Measurements from ENCODE around the gene GTF2IRD1. TPM values are rescaled to one million over a fixed set of nuclear protein-coding genes. Genes with fewer than 3 reads are reported as not detected.
"Not testable (repeated sequence)": the region's sequence is repeated elsewhere in the genome, so short reads cannot be mapped to it uniquely, and the experiment has no call there.

GTF2IRD1 gene
- total RNA-seq, 2 experiments from 2014 or later = 4.9 to 6.6 TPM

- intact Hi-C loops (cut with micrococcal nuclease) = loop anchor here (1.0 kb wide), 1 partner anchor 12 kb away; no protein-coding TSS in a partner anchor
- H3K27me3 Mint-ChIP-seq = peaks cover 3% of the 10 kb centered on the region
- no peaks in the 10 kb centered on the region for H3K36me3 Mint-ChIP-seq
- no peaks in the 10 kb centered on the region for H3K4me1 Mint-ChIP-seq (ENCODE audit: low read depth)
- no peaks in the 10 kb centered on the region for H3K9me3 Mint-ChIP-seq
- DNase-seq = no peak
- H3K4me3 Mint-ChIP-seq = no peak overlapping the region
- H3K27ac Mint-ChIP-seq = no peak overlapping the region
- CTCF ChIA-PET = no interaction called here
- POLR2A ChIA-PET = no interaction called here
These were observed 30.0 kb downstream of the GTF2IRD1 start for GRCh38 chr7:74483402-74484336.

DNA sequence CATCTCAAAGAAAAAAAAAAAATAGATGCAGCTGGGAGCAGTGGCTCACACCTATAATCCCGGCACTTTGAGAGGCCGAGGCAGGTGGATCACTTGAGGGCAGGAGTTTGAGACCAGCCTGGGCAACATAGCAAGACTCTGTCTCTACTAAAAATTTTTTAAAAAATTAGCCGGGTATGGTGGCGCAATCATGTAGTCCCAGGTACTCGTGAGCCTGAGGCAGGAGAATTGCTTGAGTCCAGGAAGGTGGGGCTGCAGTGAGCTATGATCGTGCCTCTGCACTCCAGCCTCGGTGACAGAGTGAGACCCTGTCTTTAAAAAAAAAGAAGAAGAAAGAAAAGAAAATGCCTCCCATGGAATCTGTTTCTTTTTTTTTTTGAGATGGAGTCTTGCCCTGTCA is 31.9 kb downstream of the GTF2IRD1 start:
- Mint-ChIP-seq H3K4me3 (no peak overlapping the region), H3K36me3 (no peaks in the 10 kb centered on the region), H3K4me1 (ENCODE audit: low read depth) (no peaks in the 10 kb centered on the region), H3K9me3 (no peaks in the 10 kb centered on the region), H3K27ac (no peak overlapping the region), H3K27me3 (peaks cover 3% of the 10 kb centered on the region)
- DNase-seq = no peak
- intact Hi-C loops (cut with micrococcal nuclease) = no loop called here
- POLR2A ChIA-PET = no interaction called here
- CTCF ChIA-PET = no interaction called here

DNA sequence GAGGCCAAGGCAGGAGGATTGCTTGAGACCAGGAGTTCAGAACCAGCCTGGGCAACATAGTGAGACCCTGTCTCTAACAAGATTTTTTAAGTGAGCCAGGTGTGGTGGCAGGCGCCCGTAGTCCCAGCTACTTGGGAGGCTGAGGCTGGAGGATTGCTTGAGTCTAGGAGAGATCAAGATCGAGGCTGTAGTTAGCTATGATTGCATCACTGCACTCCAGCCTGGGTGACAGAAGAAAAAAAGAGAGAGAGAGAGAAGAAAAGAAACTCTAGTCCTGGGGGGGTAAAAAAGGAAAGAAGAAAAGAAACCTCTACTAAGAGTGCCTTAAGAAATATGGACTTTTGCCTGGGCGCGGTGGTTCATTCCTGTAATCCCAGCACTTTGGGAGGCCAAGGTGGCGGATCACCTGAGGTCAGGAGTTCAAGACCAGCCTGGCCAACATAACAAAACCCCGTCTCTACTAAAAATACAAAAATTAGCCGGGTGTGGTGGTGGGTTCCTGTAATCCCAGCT is 34.9 kb downstream of the GTF2IRD1 start:
- POLR2A ChIA-PET, H3K27ac Mint-ChIP-seq: not testable (repeated sequence)

DNA sequence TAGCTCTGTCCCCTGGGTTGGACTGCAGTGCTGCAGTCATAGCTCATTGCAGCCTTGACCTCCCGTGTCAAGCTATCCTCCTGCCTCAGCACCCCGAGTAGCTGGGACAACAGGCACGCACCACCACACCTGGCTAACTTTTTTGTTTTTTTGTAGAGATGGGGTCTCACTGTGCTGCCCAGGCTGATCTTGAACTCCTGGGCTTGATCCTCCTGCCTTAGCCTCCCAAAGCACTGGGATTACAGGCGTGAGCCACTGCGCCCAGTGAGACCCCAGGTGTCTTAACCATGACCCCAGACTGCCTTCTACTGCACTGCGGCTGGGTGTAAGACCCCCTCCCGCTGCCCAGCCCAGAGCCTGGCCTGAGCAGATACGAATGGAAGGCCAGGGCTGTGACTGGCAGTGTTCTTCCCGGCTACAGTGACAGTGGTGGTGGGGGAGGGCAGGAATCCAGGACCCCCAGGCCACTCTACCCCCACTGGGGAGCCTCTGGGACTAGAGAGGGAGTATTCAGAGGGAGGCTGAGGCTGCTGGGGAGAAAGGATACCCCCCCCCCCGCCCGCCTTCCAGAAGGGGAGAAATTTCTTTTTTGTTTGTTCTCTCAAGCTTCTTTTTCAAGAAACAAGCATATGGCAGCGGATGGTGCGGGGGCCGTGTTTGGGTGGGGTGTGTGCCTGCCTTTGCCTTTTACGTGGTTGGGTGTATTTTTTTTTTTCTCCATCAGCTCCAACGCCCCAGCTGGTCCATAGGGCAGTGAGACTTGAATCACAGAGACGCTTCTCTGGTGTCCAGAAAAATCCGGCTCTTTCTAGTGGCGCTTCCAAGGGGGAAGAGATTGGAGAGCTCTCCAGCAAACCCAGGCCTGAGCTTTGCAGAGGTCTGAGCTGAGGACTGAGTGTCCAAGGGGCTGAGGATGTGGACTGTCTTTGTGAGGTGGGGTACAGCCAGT is 36.6 kb downstream of the GTF2IRD1 start:
- Mint-ChIP-seq H3K4me3 (no peak overlapping the region), H3K27me3 (no peaks in the 10 kb centered on the region), H3K4me1 (ENCODE audit: low read depth) (no peaks in the 10 kb centered on the region), H3K9me3 (peaks cover 2% of the 10 kb centered on the region), H3K27ac (no peak overlapping the region), H3K36me3 (no peaks in the 10 kb centered on the region)
- POLR2A ChIA-PET = no interaction called here
- DNase-seq = no peak
- intact Hi-C loops (cut with micrococcal nuclease) = no loop called here
- CTCF ChIA-PET = no interaction called here

More for the DNA sequence above, 34.9 kb downstream of the GTF2IRD1 start:
- H3K4me1 Mint-ChIP-seq (ENCODE audit: low read depth); intact Hi-C loops (cut with micrococcal nuclease); H3K27me3 Mint-ChIP-seq; CTCF ChIA-PET; H3K36me3 Mint-ChIP-seq; H3K4me3 Mint-ChIP-seq; H3K9me3 Mint-ChIP-seq; DNase-seq: not testable (repeated sequence)

DNA sequence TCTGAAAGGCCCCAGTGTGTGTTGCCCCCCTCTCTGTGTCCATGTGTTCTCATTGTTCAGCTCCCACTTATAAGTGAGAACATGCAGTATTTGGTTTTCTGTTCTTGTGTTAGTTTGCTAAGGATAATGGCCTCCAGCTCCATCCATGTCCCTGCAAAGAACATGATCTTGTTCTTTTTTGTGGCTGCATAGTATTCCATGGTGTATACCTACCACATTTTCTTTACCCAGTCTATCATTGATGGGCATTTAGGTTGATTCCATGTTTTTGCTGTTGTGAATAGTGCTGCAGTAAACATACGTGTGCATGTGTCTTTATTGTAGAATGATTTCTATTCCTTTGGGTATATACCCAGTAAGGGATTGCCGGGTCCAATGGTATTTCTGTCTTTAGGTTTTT is 37.8 kb downstream of the GTF2IRD1 start:
- POLR2A ChIA-PET, H3K27me3 Mint-ChIP-seq: not testable (repeated sequence)

GRCh38 chr7:74493295-74493694 is 39.6 kb downstream of the GTF2IRD1 start:
- intact Hi-C loops (cut with micrococcal nuclease) = no loop called here
- Mint-ChIP-seq H3K36me3 (no peaks in the 10 kb centered on the region), H3K4me1 (ENCODE audit: low read depth) (no peaks in the 10 kb centered on the region), H3K27me3 (no peaks in the 10 kb centered on the region), H3K27ac (no peak overlapping the region), H3K9me3 (peaks cover 2% of the 10 kb centered on the region), H3K4me3 (no peak overlapping the region)
- ChIA-PET POLR2A (no interaction called here), CTCF (no interaction called here)
- no peak for DNase-seq

More for the DNA sequence above, 37.8 kb downstream of the GTF2IRD1 start:
- H3K9me3 Mint-ChIP-seq; intact Hi-C loops (cut with micrococcal nuclease); DNase-seq; H3K36me3 Mint-ChIP-seq; H3K4me1 Mint-ChIP-seq (ENCODE audit: low read depth); CTCF ChIA-PET; H3K4me3 Mint-ChIP-seq; H3K27ac Mint-ChIP-seq: not testable (repeated sequence)

DNA sequence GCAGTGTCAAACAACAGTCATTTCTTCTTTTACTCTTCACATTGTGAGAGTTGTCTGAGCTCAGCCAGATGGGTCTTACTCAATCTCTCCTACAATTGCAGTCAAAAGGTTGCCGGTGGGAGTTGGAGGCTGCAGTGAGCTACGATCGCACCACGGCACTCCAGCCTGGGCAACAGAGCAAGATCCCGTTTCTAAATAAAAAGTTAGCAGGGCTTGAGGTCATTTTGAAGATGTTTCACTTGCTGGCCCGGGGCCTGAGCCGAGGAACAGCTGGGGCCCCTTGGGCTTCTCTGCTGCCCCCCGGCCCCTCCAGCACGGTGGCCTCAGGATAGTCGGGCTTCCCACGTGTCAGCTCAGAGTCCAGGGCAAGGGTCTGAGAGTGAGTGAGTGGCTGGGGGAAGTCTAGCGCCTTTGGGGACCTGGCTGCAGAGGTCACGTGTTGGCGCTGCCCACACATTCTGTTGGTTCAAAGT is 40.4 kb downstream of the GTF2IRD1 start:
- Mint-ChIP-seq H3K9me3 (peaks cover 2% of the 10 kb centered on the region), H3K4me3 (no peak overlapping the region), H3K4me1 (ENCODE audit: low read depth) (no peaks in the 10 kb centered on the region), H3K27me3 (no peaks in the 10 kb centered on the region), H3K36me3 (no peaks in the 10 kb centered on the region), H3K27ac (no peak overlapping the region)
- POLR2A ChIA-PET = interaction anchor here (0.6 kb wide), 1 partner anchor 216 kb away, joined by 3 read pairs; no protein-coding TSS in a partner anchor
- intact Hi-C loops (cut with micrococcal nuclease) = no loop called here
- no peak for DNase-seq
- CTCF ChIA-PET = no interaction called here

DNA sequence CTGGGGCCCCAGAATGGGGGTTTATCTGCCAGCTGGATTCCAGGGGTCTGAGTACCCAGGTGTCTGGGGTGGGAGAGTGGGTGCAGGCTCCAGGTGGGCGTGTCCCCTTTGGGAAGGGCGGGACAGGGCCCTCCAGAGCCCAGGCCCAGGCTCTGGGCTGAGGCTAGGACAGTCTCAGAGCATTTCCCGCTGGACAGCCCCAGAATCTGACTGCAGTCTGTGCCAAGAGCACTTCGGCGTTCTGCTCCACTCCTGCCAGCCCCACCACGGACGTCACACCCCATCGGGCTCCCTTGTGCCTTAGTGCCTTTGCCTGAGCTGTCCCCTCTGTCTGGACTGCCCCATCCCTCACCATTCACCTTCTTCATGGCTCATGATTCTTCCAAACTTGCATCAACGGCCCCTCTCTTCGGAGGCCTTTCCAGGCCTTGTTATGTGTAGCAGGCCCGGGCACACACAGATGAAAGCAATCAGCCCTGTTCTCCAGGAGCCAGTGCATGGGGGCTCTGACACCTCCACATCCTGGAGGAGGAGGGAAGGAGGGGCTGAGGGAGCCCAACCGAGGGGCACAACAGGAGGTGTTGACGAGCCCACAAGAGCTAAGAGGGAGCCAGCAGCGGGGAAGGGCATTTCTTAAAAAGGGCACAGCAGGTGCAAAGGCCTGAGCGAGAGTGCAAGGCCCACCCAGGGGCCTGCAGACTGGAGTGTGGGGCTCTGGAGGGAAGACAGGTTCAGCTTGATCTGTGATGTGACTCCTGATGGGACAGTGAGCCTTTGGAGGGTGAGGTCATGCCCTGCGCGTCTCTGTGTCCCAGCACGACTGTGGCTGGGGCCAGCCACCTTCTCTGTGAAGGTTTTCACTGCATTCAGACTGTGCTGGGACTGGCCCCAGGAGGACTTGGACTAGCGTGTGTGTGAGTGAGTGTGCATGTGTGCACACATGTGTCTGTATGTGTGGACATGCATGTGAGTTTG is 41.7 kb downstream of the GTF2IRD1 start:
- ChIA-PET CTCF (no interaction called here), POLR2A (no interaction called here)
- Mint-ChIP-seq H3K27me3 (no peaks in the 10 kb centered on the region), H3K27ac (no peak overlapping the region), H3K4me1 (ENCODE audit: low read depth) (no peaks in the 10 kb centered on the region), H3K4me3 (no peak overlapping the region), H3K36me3 (no peaks in the 10 kb centered on the region), H3K9me3 (peaks cover 2% of the 10 kb centered on the region)
- no peak for DNase-seq
- intact Hi-C loops (cut with micrococcal nuclease) = loop anchor here (1.0 kb wide), 1 partner anchor 11 kb away; no protein-coding TSS in a partner anchor

GRCh38 chr7:74496272-74496671 is 42.6 kb downstream of the GTF2IRD1 start:
- Mint-ChIP-seq H3K27me3 (no peaks in the 10 kb centered on the region), H3K9me3 (peaks cover 2% of the 10 kb centered on the region), H3K27ac (no peak overlapping the region), H3K4me3 (no peak overlapping the region), H3K4me1 (ENCODE audit: low read depth) (no peaks in the 10 kb centered on the region), H3K36me3 (no peaks in the 10 kb centered on the region)
- POLR2A ChIA-PET = no interaction called here
- DNase-seq = no peak
- CTCF ChIA-PET = no interaction called here
- intact Hi-C loops (cut with micrococcal nuclease) = no loop called here

DNA sequence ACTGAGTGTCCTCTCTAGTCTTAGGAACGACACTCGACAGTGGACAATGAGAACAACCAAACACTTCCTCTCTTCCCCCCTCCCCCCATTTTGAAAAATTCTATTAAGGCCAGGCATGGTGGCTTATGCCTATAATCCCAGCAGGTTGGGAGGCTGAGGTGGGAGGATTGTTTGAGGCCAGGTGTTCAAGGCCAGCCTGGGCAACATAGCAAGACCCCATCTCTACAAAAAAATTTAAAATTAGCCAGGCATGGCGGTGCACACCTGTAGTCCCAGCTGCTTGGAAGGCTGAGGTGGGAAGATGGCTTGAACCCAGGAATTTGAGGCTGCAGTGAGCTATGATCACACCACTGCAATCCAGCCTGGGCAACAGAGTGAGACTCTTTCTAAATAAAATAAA is 43.1 kb downstream of the GTF2IRD1 start:
- intact Hi-C loops (cut with micrococcal nuclease) = not testable (repeated sequence)

DNA sequence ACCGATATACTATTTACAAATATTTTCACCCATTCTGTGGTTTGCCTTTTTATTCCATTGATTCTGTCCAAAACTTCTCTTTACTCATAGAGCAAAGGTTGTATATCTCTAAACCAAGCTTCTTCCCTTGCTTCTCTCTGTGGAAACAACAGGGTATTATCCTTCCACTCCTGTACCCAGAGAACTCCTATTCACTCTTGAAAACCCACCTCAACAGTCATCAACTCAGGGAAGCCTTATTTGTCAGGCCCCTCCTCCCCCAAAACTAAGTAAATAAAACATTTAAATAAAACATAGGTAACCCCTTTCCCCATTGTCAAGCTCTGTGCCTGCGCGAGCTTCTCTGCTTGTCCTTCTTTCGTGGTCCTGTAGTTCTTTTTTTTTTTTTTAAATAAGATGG is 44.6 kb downstream of the GTF2IRD1 start:
- ChIA-PET CTCF (no interaction called here), POLR2A (interaction anchor here (0.6 kb wide), 1 partner anchor 16 kb away, joined by 3 read pairs; no protein-coding TSS in a partner anchor)
- intact Hi-C loops (cut with micrococcal nuclease) = no loop called here
- no peaks in the 10 kb centered on the region for H3K4me1 Mint-ChIP-seq (ENCODE audit: low read depth)
- DNase-seq = no peak
- no peaks in the 10 kb centered on the region for H3K27me3 Mint-ChIP-seq
- H3K36me3 Mint-ChIP-seq = no peaks in the 10 kb centered on the region
- no peak overlapping the region for H3K4me3 Mint-ChIP-seq
- H3K27ac Mint-ChIP-seq = no peak overlapping the region
- no peaks in the 10 kb centered on the region for H3K9me3 Mint-ChIP-seq

More for the DNA sequence above, 43.1 kb downstream of the GTF2IRD1 start:
- H3K9me3 Mint-ChIP-seq; H3K27me3 Mint-ChIP-seq; CTCF ChIA-PET; H3K27ac Mint-ChIP-seq; POLR2A ChIA-PET; H3K36me3 Mint-ChIP-seq; DNase-seq; H3K4me3 Mint-ChIP-seq; H3K4me1 Mint-ChIP-seq (ENCODE audit: low read depth): not testable (repeated sequence)

All from activated CD4-positive, alpha-beta memory T cell treated with anti-CD3 and anti-CD28 coated beads for 36 hours (primary cell).